PC-3 (cell line): ENCODE results near the gene OVAAL.

Experiments
- CTCF ChIP-seq: fragments of 300-600 bp; sonication (generic); conservative IDR thresholded peaks from 2 replicates; pipeline ENCODE4 v1.5.1; 2017; ENCODE audit warnings: antibody characterized with exemption, low read depth, mild to moderate bottlenecking, low read length
- EZH2 ChIP-seq: fragments of 300-600 bp; sonication (generic); IDR thresholded peaks from one replicate; pipeline ENCODE4 v1.6.1; 2017; ENCODE audit warnings: antibody characterized with exemption, mild to moderate bottlenecking, low read length; ENCODE audit not compliant: unreplicated experiment
- EZH2phosphoT487 ChIP-seq: fragments of 300-600 bp; sonication (generic); IDR thresholded peaks from 2 replicates; pipeline ENCODE4 v1.6.1; 2018; ENCODE audit warnings: mild to moderate bottlenecking, antibody characterized with exemption, low read length, borderline replicate concordance

GRCh38 chr1:180524160-180524914 lies 34.4 kb upstream of the OVAAL start:
- no peak for TF ChIP-seq CTCF
- no peak for TF ChIP-seq EZH2
- no peak for TF ChIP-seq EZH2phosphoT487
